ENCODE measurements around the gene XPO4.

Gene XPO4

DNA sequence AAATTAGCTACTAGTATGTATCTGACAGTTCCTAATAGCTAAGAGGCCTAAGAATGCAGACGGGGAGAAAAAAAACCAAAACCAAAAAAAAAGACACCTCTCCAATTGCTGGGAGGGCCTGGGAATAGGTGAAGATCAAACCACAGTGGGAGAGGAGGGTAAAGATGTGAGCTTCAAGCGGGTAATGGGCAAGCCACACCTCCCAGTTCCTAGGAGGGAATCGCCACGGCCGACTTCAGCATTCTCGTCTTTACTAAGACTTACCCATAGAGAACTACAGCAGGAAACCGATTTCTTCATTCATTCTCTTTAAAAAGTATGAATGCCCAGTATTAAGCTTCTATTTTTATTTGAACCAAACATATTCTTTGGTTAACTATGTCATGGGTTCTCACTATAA lies 123.1 kb downstream of the XPO4 start:
- Histone ChIP-seq H3K27ac (replicated peaks) (no peak overlapping the region), H3K4me3 (replicated peaks; ENCODE audit: insufficient read depth, low read length) (no peak overlapping the region), H3K27me3 (ENCODE audit: insufficient read depth, poor library complexity, severe bottlenecking) (no peaks in the 10 kb centered on the region)
- TF ChIP-seq SPI1 (IDR thresholded peaks at IDR 0.05; ENCODE audit: borderline replicate concordance, low read depth) (no peak), POLR2AphosphoS5 (IDR thresholded peaks at IDR 0.05; ENCODE audit: low read depth) (no peak), GABPA (IDR thresholded peaks at IDR 0.05; ENCODE audit: low read depth) (no peak), REST (IDR thresholded peaks at IDR 0.05; ENCODE audit: insufficient replicate concordance, low read depth) (no peak)
- TF ChIP-seq, protein P1, sequence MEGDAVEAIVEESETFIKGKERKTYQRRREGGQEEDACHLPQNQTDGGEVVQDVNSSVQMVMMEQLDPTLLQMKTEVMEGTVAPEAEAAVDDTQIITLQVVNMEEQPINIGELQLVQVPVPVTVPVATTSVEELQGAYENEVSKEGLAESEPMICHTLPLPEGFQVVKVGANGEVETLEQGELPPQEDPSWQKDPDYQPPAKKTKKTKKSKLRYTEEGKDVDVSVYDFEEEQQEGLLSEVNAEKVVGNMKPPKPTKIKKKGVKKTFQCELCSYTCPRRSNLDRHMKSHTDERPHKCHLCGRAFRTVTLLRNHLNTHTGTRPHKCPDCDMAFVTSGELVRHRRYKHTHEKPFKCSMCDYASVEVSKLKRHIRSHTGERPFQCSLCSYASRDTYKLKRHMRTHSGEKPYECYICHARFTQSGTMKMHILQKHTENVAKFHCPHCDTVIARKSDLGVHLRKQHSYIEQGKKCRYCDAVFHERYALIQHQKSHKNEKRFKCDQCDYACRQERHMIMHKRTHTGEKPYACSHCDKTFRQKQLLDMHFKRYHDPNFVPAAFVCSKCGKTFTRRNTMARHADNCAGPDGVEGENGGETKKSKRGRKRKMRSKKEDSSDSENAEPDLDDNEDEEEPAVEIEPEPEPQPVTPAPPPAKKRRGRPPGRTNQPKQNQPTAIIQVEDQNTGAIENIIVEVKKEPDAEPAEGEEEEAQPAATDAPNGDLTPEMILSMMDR (IDR thresholded peaks at IDR 0.05; ENCODE audit: insufficient read depth, low read length), result no peak
- DNase-seq (ENCODE audit: low read depth in 1 of 2, low spot score in 1 of 2), result no peak

DNA sequence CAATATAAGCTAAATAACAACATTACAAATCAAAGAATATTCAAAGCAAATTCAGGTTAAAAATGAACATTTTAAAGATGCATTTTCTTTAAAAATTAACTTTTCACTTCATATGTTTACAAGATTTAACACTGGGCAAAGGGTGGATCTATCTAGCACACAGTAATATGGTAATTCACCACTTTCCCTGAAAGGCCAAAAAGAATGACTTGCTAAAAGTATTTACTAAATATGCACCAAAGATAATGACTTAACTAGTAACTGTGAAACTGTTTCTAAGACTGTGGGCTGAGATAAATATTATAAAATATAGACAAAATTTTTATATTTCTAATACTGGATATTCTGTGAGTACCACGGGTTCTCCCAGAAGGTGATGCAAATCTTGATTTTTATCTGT lies 124.2 kb downstream of the XPO4 start:
- no peak overlapping the region for H3K4me3 ChIP-seq (replicated peaks; ENCODE audit: insufficient read depth, low read length)
- no peak overlapping the region for H3K27ac ChIP-seq (replicated peaks)
- DNase-seq (ENCODE audit: low read depth in 1 of 2, low spot score in 1 of 2), result no peak
- TF ChIP-seq, protein P1 (IDR thresholded peaks at IDR 0.05; ENCODE audit: insufficient read depth, low read length), result no peak
- TF ChIP-seq SPI1 (IDR thresholded peaks at IDR 0.05; ENCODE audit: borderline replicate concordance, low read depth), result no peak
- no peak for TF ChIP-seq REST (IDR thresholded peaks at IDR 0.05; ENCODE audit: insufficient replicate concordance, low read depth)
- TF ChIP-seq GABPA (IDR thresholded peaks at IDR 0.05; ENCODE audit: low read depth), result no peak
- no peak for TF ChIP-seq POLR2AphosphoS5 (IDR thresholded peaks at IDR 0.05; ENCODE audit: low read depth)
- H3K27me3 ChIP-seq (ENCODE audit: insufficient read depth, poor library complexity, severe bottlenecking), result no peaks in the 10 kb centered on the region

GRCh38 chr13:20776751-20777150 lies 125.8 kb downstream of the XPO4 start:
- Histone ChIP-seq H3K4me3 (replicated peaks; ENCODE audit: insufficient read depth, low read length) (no peak overlapping the region), H3K27ac (replicated peaks) (no peak overlapping the region), H3K27me3 (ENCODE audit: insufficient read depth, poor library complexity, severe bottlenecking) (no peaks in the 10 kb centered on the region)
- TF ChIP-seq SPI1 (IDR thresholded peaks at IDR 0.05; ENCODE audit: borderline replicate concordance, low read depth), result no peak
- no peak for TF ChIP-seq GABPA (IDR thresholded peaks at IDR 0.05; ENCODE audit: low read depth)
- no peak for TF ChIP-seq POLR2AphosphoS5 (IDR thresholded peaks at IDR 0.05; ENCODE audit: low read depth)
- TF ChIP-seq, protein P1 (IDR thresholded peaks at IDR 0.05; ENCODE audit: insufficient read depth, low read length), result no peak
- TF ChIP-seq REST (IDR thresholded peaks at IDR 0.05; ENCODE audit: insufficient replicate concordance, low read depth), result no peak
- DNase-seq (ENCODE audit: low read depth in 1 of 2, low spot score in 1 of 2), result no peak
